ENCODE data around the gene TSPAN9. TPM values are rescaled to one million over a fixed set of nuclear protein-coding genes. Genes with fewer than 3 reads are reported as not detected.

The TSPAN9 gene
- polyA plus RNA-seq, 1 donor, result 24.9 TPM

GRCh38 chr12:3196488-3196887, 119.3 kb downstream of the TSPAN9 start:
- no CpG with 5 or more reads among the region's 1 CpG for WGBS (ENCODE audit: insufficient coverage, low lambda C conversion rate)
- Histone ChIP-seq H3K27ac (ENCODE audit: low read length) (no peak overlapping the region), H3K27me3 (ENCODE audit: control insufficient read depth, insufficient read depth, low read length) (peaks cover 16% of the 10 kb centered on the region), H3K9me3 (ENCODE audit: control insufficient read depth, low read depth, low read length) (no peaks in the 10 kb centered on the region), H3K36me3 (ENCODE audit: control insufficient read depth, insufficient read depth, low read length) (no peaks in the 10 kb centered on the region), H3K4me3 (ENCODE audit: low read length) (no peak overlapping the region), H3K4me1 (ENCODE audit: control insufficient read depth, insufficient read depth, low read length) (peaks cover 15% of the 10 kb centered on the region)
- no peak for DNase-seq

- H3K9me3 ChIP-seq (ENCODE audit: control insufficient read depth, low read depth, low read length), result no peaks in the 10 kb centered on the region
- DNase-seq, result no peak
- no peaks in the 10 kb centered on the region for H3K36me3 ChIP-seq (ENCODE audit: control insufficient read depth, insufficient read depth, low read length)
- H3K4me1 ChIP-seq (ENCODE audit: control insufficient read depth, insufficient read depth, low read length), result peaks cover 15% of the 10 kb centered on the region
- peaks cover 24% of the 10 kb centered on the region for H3K27me3 ChIP-seq (ENCODE audit: control insufficient read depth, insufficient read depth, low read length)
- no peak overlapping the region for H3K27ac ChIP-seq (ENCODE audit: low read length)
- WGBS (ENCODE audit: insufficient coverage, low lambda C conversion rate), result 80% methylated on average over 1 of the region's 8 CpGs
- H3K4me3 ChIP-seq (ENCODE audit: low read length), result no peak overlapping the region
Observed at GRCh38 chr12:3197131-3197818, 120.1 kb downstream of the TSPAN9 start.

- Histone ChIP-seq H3K9me3 (ENCODE audit: control insufficient read depth, low read depth, low read length) (no peaks in the 10 kb centered on the region), H3K4me3 (ENCODE audit: low read length) (peak overlapping the region; percentile 47), H3K4me1 (ENCODE audit: control insufficient read depth, insufficient read depth, low read length) (peaks cover 9% of the 10 kb centered on the region), H3K27me3 (ENCODE audit: control insufficient read depth, insufficient read depth, low read length) (peaks cover 29% of the 10 kb centered on the region), H3K36me3 (ENCODE audit: control insufficient read depth, insufficient read depth, low read length) (no peaks in the 10 kb centered on the region), H3K27ac (ENCODE audit: low read length) (no peak overlapping the region)
- WGBS (ENCODE audit: insufficient coverage, low lambda C conversion rate), result 0% methylated on average over 1 of the region's 45 CpGs
- peak in 1 of 2 donors; percentile 65 for DNase-seq
Observed at GRCh38 chr12:3199551-3200031, 122.4 kb downstream of the TSPAN9 start.

GRCh38 chr12:3200032-3200617, 122.9 kb downstream of the TSPAN9 start:
- DNase-seq, result peak; percentile 24 to 71
- Histone ChIP-seq H3K27ac (ENCODE audit: low read length) (no peak overlapping the region), H3K9me3 (ENCODE audit: control insufficient read depth, low read depth, low read length) (no peaks in the 10 kb centered on the region), H3K36me3 (ENCODE audit: control insufficient read depth, insufficient read depth, low read length) (no peaks in the 10 kb centered on the region), H3K27me3 (ENCODE audit: control insufficient read depth, insufficient read depth, low read length) (peaks cover 29% of the 10 kb centered on the region), H3K4me3 (ENCODE audit: low read length) (peak overlapping the region; percentile 47), H3K4me1 (ENCODE audit: control insufficient read depth, insufficient read depth, low read length) (peaks cover 9% of the 10 kb centered on the region)
- WGBS (ENCODE audit: insufficient coverage, low lambda C conversion rate), result no CpG with 5 or more reads among the region's 49 CpGs

- Histone ChIP-seq H3K36me3 (ENCODE audit: control insufficient read depth, insufficient read depth, low read length) (no peaks in the 10 kb centered on the region), H3K4me1 (ENCODE audit: control insufficient read depth, insufficient read depth, low read length) (peaks cover 9% of the 10 kb centered on the region), H3K9me3 (ENCODE audit: control insufficient read depth, low read depth, low read length) (no peaks in the 10 kb centered on the region), H3K27me3 (ENCODE audit: control insufficient read depth, insufficient read depth, low read length) (peaks cover 29% of the 10 kb centered on the region), H3K4me3 (ENCODE audit: low read length) (peak overlapping the region; percentile 16), H3K27ac (ENCODE audit: low read length) (no peak overlapping the region)
- WGBS (ENCODE audit: insufficient coverage, low lambda C conversion rate), result no CpG with 5 or more reads among the region's 41 CpGs
- no peak for DNase-seq
Observed at GRCh38 chr12:3200814-3201233, 123.6 kb downstream of the TSPAN9 start.

GRCh38 chr12:3201339-3202051, 124.3 kb downstream of the TSPAN9 start:
- Histone ChIP-seq H3K4me1 (ENCODE audit: control insufficient read depth, insufficient read depth, low read length) (peaks cover 9% of the 10 kb centered on the region), H3K27ac (ENCODE audit: low read length) (no peak overlapping the region), H3K36me3 (ENCODE audit: control insufficient read depth, insufficient read depth, low read length) (no peaks in the 10 kb centered on the region), H3K9me3 (ENCODE audit: control insufficient read depth, low read depth, low read length) (no peaks in the 10 kb centered on the region), H3K4me3 (ENCODE audit: low read length) (peak overlapping the region; percentile 16), H3K27me3 (ENCODE audit: control insufficient read depth, insufficient read depth, low read length) (peaks cover 29% of the 10 kb centered on the region)
- WGBS (ENCODE audit: insufficient coverage, low lambda C conversion rate), result 60% methylated on average over 1 of the region's 10 CpGs
- DNase-seq, result no peak

GRCh38 chr12:3202096-3202495, 124.9 kb downstream of the TSPAN9 start:
- no CpG with 5 or more reads among the region's 11 CpGs for WGBS (ENCODE audit: insufficient coverage, low lambda C conversion rate)
- no peaks in the 10 kb centered on the region for H3K36me3 ChIP-seq (ENCODE audit: control insufficient read depth, insufficient read depth, low read length)
- H3K4me3 ChIP-seq (ENCODE audit: low read length), result no peak overlapping the region
- H3K27ac ChIP-seq (ENCODE audit: low read length), result no peak overlapping the region
- peaks cover 29% of the 10 kb centered on the region for H3K27me3 ChIP-seq (ENCODE audit: control insufficient read depth, insufficient read depth, low read length)
- H3K9me3 ChIP-seq (ENCODE audit: control insufficient read depth, low read depth, low read length), result no peaks in the 10 kb centered on the region
- H3K4me1 ChIP-seq (ENCODE audit: control insufficient read depth, insufficient read depth, low read length), result peaks cover 9% of the 10 kb centered on the region
- DNase-seq, result no peak

GRCh38 chr12:3202734-3203446, 125.7 kb downstream of the TSPAN9 start:
- Histone ChIP-seq H3K27ac (ENCODE audit: low read length) (no peak overlapping the region), H3K4me3 (ENCODE audit: low read length) (no peak overlapping the region), H3K4me1 (ENCODE audit: control insufficient read depth, insufficient read depth, low read length) (peaks cover 9% of the 10 kb centered on the region), H3K27me3 (ENCODE audit: control insufficient read depth, insufficient read depth, low read length) (peaks cover 29% of the 10 kb centered on the region), H3K36me3 (ENCODE audit: control insufficient read depth, insufficient read depth, low read length) (no peaks in the 10 kb centered on the region), H3K9me3 (ENCODE audit: control insufficient read depth, low read depth, low read length) (no peaks in the 10 kb centered on the region)
- 20% methylated on average over 1 of the region's 8 CpGs for WGBS (ENCODE audit: insufficient coverage, low lambda C conversion rate)
- DNase-seq, result peak in 1 of 2 donors; percentile 40

- no peak for DNase-seq
- H3K9me3 ChIP-seq (ENCODE audit: control insufficient read depth, low read depth, low read length), result no peaks in the 10 kb centered on the region
- 88% methylated on average over 1 of the region's 2 CpGs for WGBS (ENCODE audit: insufficient coverage, low lambda C conversion rate)
- H3K36me3 ChIP-seq (ENCODE audit: control insufficient read depth, insufficient read depth, low read length), result no peaks in the 10 kb centered on the region
- H3K4me3 ChIP-seq (ENCODE audit: low read length), result no peak overlapping the region
- peaks cover 9% of the 10 kb centered on the region for H3K4me1 ChIP-seq (ENCODE audit: control insufficient read depth, insufficient read depth, low read length)
- no peak overlapping the region for H3K27ac ChIP-seq (ENCODE audit: low read length)
- H3K27me3 ChIP-seq (ENCODE audit: control insufficient read depth, insufficient read depth, low read length), result peaks cover 29% of the 10 kb centered on the region
Observed at GRCh38 chr12:3203713-3204112, 126.5 kb downstream of the TSPAN9 start.

- Histone ChIP-seq H3K4me1 (ENCODE audit: control insufficient read depth, insufficient read depth, low read length) (peaks cover 9% of the 10 kb centered on the region), H3K36me3 (ENCODE audit: control insufficient read depth, insufficient read depth, low read length) (no peaks in the 10 kb centered on the region), H3K4me3 (ENCODE audit: low read length) (no peak overlapping the region), H3K9me3 (ENCODE audit: control insufficient read depth, low read depth, low read length) (no peaks in the 10 kb centered on the region), H3K27me3 (ENCODE audit: control insufficient read depth, insufficient read depth, low read length) (peaks cover 27% of the 10 kb centered on the region), H3K27ac (ENCODE audit: low read length) (no peak overlapping the region)
- WGBS (ENCODE audit: insufficient coverage, low lambda C conversion rate), result no CpG with 5 or more reads among the region's 10 CpGs
- DNase-seq, result no peak
Observed at GRCh38 chr12:3204143-3204542, 127.0 kb downstream of the TSPAN9 start.

All from large intestine (tissue), 3 donors.